Activated naive CD8-positive, alpha-beta T cell treated with anti-CD3 and anti-CD28 coated beads for 36 hours (primary cell): Measurements from ENCODE around the gene ARMC2. TPM values are rescaled to one million over a fixed set of nuclear protein-coding genes. Genes with fewer than 3 reads are reported as not detected.
"Not testable (repeated sequence)": the region's sequence is repeated elsewhere in the genome, so short reads cannot be mapped to it uniquely, and the experiment has no call there.

Experiments used
- DNase-seq: peaks from one replicate; pipeline ENCODE4 v3.0.0; 2021
- H3K27ac Mint-ChIP-seq: one replicate; pipeline ENCODE4 v1.8.0; 2022; ENCODE audit warnings: mild to moderate bottlenecking, moderate library complexity, mixed read lengths
- H3K27me3 Mint-ChIP-seq: one replicate; pipeline ENCODE4 v1.8.0; 2022; ENCODE audit warnings: mild to moderate bottlenecking, mixed read lengths
- H3K36me3 Mint-ChIP-seq: one replicate; pipeline ENCODE4 v1.8.0; 2021; ENCODE audit warnings: mild to moderate bottlenecking, mixed read lengths
- H3K4me1 Mint-ChIP-seq: one replicate; pipeline ENCODE4 v1.8.0; 2021; ENCODE audit warnings: mixed read lengths
- H3K4me3 Mint-ChIP-seq: one replicate; pipeline ENCODE4 v1.8.0; 2022; ENCODE audit warnings: mild to moderate bottlenecking, moderate library complexity, mixed read lengths
- H3K9me3 Mint-ChIP-seq: one replicate; pipeline ENCODE4 v1.8.0; 2022; ENCODE audit warnings: mixed read lengths
- total RNA-seq, 2 experiments: library from RNA; stranded (reverse); gene quantifications; one replicate each; pipeline ENCODE4 v1.2.3, GENCODE V29; 2021

ARMC2 gene
- total RNA-seq, 2 experiments from 2014 or later = 3.4 to 3.5 TPM

DNA sequence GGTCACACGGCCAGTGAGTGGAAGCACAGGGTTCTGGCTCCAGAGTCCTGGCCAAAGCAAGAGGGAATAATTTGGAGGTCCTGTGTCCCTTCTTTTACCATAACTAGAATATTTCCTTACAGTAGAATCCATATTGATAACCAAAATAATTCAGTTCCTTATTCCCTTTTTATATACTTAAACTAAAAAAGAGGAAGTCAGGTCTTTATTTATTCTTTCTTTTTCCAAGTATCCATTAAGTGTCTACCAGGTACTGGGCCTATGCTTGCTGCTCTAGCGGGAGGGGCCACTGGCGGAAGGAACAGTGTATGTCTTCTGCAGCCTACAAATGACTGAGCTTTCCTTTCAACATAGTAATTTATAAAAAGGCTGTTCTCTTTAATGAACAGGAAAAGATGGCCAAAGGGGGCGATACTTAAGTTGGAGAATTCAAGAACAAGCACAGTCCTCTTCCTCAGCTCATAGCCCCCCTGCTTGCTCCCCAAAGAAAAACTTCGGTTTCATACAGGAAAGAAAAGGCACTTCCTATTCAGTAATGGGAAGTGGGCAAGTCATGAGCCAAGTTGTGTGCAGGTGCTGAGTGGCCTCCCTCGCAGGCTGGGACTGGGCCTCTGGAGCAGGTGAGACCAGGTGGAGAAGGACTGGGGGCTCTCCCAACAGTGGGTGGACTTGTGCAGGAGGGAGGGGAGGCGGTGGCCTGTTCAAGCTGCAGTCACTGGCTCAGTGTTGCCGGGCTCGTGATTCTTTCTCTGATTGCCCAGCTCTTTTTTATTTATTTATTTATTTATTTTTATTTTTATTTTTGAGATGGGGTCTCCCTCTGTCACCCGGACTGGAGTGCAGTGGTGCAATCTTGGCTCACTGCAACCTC lies 110.9 kb downstream of the ARMC2 start:
- Mint-ChIP-seq H3K4me3 (no peak overlapping the region), H3K4me1 (peaks cover 15% of the 10 kb centered on the region), H3K27ac (no peak overlapping the region), H3K27me3 (no peaks in the 10 kb centered on the region), H3K9me3 (no peaks in the 10 kb centered on the region), H3K36me3 (no peaks in the 10 kb centered on the region)
- no peak for DNase-seq

DNA sequence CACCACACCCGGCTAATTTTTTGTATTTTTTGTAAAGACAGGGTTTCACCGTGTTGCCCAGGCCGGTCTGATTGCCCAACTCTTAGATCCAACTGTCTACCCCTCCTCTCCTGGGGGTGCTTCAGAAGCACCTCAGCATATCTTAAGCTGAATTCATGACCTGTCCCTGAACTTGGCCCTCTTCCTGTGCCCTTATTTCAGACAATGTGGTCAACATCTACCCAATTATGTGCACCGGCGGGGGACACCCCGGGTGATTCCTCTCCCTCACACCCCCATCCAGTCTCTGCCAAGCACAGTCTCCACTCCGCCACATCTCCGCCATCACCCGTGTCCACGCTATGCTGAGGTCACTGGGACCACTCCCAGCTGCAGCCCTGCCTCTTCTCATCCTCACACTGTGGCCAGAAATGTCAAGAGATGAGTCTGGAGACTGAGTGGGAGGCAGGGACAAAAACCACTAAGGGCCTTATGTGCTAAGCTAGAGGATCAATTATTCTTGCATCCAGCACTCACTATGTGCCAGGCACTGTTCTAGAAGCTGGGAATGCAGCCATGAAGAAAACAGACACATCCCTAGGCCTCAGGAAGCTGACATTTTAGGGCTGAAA lies 111.9 kb downstream of the ARMC2 start:
- no peak overlapping the region for H3K27ac Mint-ChIP-seq
- no peak for DNase-seq
- H3K27me3 Mint-ChIP-seq = no peaks in the 10 kb centered on the region
- no peaks in the 10 kb centered on the region for H3K36me3 Mint-ChIP-seq
- H3K4me3 Mint-ChIP-seq = no peak overlapping the region
- H3K9me3 Mint-ChIP-seq = no peaks in the 10 kb centered on the region
- H3K4me1 Mint-ChIP-seq = peaks cover 13% of the 10 kb centered on the region

DNA sequence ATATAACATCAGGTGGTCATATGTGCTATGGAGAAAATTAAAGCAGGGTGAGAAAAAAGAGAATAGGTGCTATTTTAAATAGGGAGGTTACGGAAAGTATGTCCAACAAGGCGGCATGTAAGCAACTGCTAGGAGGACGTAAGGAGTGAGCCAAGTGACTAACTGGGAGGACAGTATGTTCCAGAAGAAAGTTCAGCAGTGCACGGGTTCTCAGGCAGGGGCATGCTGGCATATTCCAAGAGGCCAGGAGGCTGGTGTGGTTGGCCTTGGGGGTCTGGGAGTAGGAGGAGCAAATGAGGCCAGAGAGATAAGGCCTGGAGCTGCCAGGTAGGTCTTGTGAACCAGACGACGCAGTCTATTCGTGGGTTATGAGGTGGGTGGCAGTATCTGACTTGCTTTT lies 112.4 kb downstream of the ARMC2 start:
- DNase-seq = no peak
- Mint-ChIP-seq H3K9me3 (no peaks in the 10 kb centered on the region), H3K27me3 (no peaks in the 10 kb centered on the region), H3K27ac (no peak overlapping the region), H3K36me3 (no peaks in the 10 kb centered on the region), H3K4me3 (no peak overlapping the region), H3K4me1 (peaks cover 8% of the 10 kb centered on the region)

DNA sequence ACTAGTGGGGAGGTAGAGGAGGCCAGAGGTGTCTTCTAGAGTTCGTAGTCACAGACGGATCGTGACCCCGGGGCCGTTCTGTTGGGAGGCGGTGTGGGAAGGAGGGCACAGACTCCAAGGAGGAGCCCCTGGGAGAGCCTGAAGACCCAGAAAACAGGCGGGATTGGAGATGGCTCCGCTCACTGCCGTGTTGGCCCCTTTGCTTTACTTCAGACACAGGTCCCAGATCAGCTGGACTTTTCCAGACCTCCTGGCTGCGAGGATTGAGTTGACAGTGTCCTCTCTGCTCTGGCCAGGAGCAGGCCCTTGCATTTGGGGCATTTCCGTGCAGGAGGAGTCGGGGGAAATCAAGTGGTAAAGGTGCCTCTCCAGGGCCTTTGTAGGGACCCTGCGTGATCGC lies 112.9 kb downstream of the ARMC2 start:
- Mint-ChIP-seq H3K36me3 (no peaks in the 10 kb centered on the region), H3K27ac (no peak overlapping the region), H3K9me3 (no peaks in the 10 kb centered on the region), H3K27me3 (no peaks in the 10 kb centered on the region), H3K4me1 (peaks cover 7% of the 10 kb centered on the region), H3K4me3 (no peak overlapping the region)
- no peak for DNase-seq

DNA sequence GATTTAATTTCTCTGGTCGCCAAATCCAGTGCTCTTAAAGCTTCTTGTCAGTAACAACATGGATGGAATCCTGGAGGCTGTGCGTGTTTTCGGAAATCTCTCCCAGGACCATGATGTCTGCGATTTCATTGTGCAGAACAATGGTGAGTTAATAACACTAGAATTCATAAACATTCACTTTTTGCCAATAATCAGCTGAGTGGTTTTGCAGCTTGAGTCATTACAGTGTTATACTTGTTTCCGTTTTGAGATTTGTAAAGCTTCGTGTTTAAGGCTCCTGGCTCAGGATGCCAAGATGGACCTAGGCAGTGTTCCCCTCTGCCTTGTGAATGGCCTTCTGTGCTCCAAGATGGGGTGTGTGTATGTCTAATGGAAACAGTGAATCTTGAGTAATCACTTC lies 113.8 kb downstream of the ARMC2 start:
- no peaks in the 10 kb centered on the region for H3K36me3 Mint-ChIP-seq
- H3K9me3 Mint-ChIP-seq = no peaks in the 10 kb centered on the region
- no peak overlapping the region for H3K27ac Mint-ChIP-seq
- no peak overlapping the region for H3K4me3 Mint-ChIP-seq
- DNase-seq = no peak
- peaks cover 8% of the 10 kb centered on the region for H3K4me1 Mint-ChIP-seq
- H3K27me3 Mint-ChIP-seq = no peaks in the 10 kb centered on the region

DNA sequence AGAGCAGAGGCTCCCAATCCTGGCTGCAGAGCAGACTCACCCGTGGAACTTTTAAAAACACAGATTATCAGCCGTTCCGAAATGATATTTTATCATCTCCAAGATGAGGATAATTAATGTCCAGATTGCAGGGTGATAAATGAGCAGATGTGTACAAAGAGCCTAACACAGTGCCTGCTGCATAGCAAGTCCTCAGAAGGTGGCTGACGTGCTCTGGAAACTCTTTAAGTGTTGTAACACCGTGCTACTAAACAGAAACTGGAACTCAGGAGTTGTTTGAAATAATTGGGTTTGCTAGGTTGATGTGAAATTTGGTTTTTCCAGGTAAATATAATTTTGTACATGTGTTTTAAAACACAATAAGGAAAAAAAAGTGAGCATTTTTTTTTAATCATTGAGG lies 118.0 kb downstream of the ARMC2 start:
- Mint-ChIP-seq H3K4me1 (peaks cover 4% of the 10 kb centered on the region), H3K27ac (no peak overlapping the region), H3K4me3 (no peak overlapping the region), H3K36me3 (no peaks in the 10 kb centered on the region), H3K9me3 (no peaks in the 10 kb centered on the region), H3K27me3 (no peaks in the 10 kb centered on the region)
- no peak for DNase-seq

DNA sequence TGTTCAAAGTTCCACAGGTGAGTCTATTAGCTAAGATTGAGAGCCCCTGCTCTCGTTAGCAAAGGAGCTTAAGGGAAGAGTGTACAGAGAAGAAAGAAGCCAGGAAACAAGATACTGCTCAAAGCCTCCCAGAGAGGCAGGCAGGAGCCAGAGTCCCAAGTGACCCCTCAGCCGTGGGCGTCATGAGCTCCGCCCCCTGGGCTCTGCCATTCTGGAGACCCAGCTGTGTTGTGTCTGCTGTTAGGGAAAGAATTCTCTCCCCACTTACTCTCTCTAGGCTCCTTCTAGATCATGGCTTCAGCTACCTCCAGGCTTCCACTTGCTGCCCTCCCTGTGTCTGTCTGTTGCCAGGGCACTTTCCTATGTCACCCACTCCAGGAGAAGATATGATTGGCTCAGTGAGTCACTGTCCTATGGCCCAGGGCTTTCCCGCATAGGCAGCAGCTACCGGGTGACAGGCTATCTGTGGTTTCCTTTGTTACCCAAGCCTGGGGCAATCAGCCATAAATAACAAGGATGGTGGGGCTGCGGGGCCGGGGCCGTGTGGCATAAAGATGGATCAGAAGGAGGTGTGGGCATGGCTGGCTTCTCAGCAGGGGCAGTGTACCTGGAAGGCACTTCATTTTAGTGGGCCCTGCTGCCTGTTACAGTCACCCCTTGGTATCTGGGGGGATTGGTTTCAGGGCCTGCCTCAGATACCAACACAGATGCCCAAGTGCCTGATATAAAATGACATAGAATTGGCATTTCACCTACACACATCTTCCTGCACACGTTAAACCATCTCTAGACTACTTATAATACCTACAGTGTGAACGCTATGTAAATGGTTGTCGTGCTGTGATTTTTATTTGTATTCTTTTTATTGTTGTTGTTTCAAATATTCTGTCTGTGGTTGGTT lies 118.9 kb downstream of the ARMC2 start:
- Mint-ChIP-seq H3K9me3 (no peaks in the 10 kb centered on the region), H3K27ac (no peak overlapping the region), H3K4me1 (peaks cover 4% of the 10 kb centered on the region), H3K36me3 (no peaks in the 10 kb centered on the region), H3K4me3 (no peak overlapping the region), H3K27me3 (no peaks in the 10 kb centered on the region)
- peak; percentile 13 for DNase-seq

DNA sequence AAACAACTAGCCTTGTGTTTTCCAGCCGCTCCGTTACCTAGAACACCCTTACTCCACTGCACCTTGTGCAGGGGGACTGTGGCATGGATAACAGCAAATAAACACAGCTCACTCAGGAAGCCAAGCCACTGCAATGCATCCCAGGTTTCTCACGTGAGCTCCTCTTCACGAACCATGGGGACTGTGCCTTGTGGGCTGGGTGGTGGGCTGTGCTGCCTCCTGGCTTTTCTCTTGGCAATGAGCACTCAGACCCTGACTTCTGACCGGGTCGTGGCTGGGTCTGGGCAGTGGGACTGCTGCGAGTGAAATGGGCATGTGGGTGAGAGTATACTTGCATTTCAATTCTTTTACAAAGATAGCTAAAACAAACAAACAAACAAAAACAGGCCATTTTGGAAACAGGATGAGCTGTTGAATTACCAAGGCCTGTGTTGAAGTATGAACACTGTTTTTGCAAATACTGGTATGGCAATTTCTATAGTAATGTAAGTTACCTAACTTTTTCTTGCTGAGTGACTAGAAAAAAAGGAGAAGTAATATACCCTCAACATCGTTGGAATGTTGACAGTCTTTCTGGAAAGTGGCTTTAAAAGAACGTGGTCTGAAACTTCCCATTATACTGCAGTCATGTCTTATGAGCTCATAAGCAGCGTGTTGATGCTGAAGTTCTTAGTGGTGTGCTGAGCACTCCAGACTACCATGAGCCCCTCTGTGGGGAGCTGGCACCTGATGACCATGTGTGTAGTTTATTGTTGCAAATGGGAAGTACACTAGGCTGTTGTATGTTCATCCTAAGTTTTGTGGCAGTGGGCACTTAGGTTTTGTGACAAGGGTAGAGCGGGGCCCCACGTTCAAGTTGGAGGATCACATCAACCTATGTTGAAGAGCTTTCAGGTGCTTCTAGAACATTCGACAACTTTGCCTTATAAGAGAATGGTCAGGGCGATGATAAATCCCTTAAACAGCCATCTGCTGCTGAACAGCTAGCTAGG lies 120.4 kb downstream of the ARMC2 start:
- H3K9me3 Mint-ChIP-seq = no peaks in the 10 kb centered on the region
- no peak for DNase-seq
- H3K4me3 Mint-ChIP-seq = no peak overlapping the region
- no peaks in the 10 kb centered on the region for H3K36me3 Mint-ChIP-seq
- H3K27ac Mint-ChIP-seq = no peak overlapping the region
- H3K27me3 Mint-ChIP-seq = no peaks in the 10 kb centered on the region
- H3K4me1 Mint-ChIP-seq = peaks cover 4% of the 10 kb centered on the region

DNA sequence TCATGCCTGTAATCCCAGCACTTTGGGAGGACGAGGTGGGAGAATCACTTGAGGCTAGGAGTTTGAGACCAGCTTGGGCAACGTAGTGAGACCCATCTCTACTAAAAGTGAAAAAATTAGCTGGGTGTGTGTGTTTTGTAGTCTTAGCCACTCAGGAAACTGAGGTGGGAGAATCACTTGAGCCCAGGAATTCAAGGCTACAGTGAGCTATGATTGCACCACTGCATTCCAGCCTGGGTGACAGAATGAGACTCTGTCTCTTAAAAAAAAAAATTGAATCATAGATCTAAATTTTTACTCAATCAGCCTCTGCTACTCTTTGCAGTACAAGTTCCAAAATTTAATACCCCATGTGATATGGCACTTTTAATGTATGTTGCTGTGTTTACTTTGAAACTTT lies 121.6 kb downstream of the ARMC2 start:
- H3K27ac Mint-ChIP-seq = no peak overlapping the region
- no peaks in the 10 kb centered on the region for H3K36me3 Mint-ChIP-seq
- H3K9me3 Mint-ChIP-seq = no peaks in the 10 kb centered on the region
- no peaks in the 10 kb centered on the region for H3K27me3 Mint-ChIP-seq
- H3K4me3 Mint-ChIP-seq = no peak overlapping the region
- no peak for DNase-seq
- peaks cover 4% of the 10 kb centered on the region for H3K4me1 Mint-ChIP-seq

DNA sequence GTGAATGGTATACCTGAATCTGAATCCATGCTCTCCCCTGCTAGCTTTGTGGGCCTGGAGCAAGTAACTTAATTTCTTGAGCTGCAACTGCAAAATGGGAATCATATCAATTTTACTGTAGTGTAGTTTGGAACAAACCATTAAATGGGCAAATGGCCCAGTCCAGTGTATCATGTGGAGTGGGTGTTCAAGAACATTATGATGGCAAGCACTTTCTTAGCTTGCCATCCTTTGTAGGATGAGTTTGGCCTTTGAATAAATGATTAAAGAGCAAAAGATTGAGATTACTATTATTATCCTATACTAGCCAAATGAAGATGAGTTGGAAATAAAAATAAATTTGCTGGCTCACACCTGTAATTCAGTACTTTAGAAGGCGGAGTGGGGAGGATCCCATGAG lies 126.0 kb downstream of the ARMC2 start:
- Mint-ChIP-seq H3K4me3 (no peak overlapping the region), H3K27me3 (no peaks in the 10 kb centered on the region), H3K36me3 (peaks cover 18% of the 10 kb centered on the region), H3K27ac (no peak overlapping the region), H3K4me1 (no peaks in the 10 kb centered on the region), H3K9me3 (peaks cover 24% of the 10 kb centered on the region)
- no peak for DNase-seq

DNA sequence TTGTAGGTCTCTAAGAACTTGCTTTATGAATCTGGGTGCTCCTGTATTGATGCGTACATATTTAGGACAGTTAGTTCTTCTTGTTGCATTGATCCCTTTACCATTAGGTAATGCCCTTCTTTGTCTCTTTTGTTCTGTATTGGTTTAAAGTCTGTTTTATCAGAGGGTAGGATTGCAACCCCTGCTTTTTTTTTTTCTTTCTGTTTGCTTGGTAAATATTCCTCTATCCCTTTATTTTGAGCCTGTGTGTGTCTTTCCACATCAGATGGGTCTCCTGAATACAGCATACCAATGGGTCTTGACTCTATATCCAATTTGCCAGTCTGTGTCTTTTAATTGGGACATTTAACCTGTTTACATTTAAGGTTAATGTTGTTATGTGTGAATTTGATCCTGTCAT lies 130.4 kb downstream of the ARMC2 start:
- not testable (repeated sequence) for H3K4me3 Mint-ChIP-seq, H3K27ac Mint-ChIP-seq, H3K4me1 Mint-ChIP-seq, H3K27me3 Mint-ChIP-seq, DNase-seq
- Mint-ChIP-seq H3K9me3 (peaks cover 36% of the 10 kb centered on the region), H3K36me3 (peaks cover 28% of the 10 kb centered on the region)

DNA sequence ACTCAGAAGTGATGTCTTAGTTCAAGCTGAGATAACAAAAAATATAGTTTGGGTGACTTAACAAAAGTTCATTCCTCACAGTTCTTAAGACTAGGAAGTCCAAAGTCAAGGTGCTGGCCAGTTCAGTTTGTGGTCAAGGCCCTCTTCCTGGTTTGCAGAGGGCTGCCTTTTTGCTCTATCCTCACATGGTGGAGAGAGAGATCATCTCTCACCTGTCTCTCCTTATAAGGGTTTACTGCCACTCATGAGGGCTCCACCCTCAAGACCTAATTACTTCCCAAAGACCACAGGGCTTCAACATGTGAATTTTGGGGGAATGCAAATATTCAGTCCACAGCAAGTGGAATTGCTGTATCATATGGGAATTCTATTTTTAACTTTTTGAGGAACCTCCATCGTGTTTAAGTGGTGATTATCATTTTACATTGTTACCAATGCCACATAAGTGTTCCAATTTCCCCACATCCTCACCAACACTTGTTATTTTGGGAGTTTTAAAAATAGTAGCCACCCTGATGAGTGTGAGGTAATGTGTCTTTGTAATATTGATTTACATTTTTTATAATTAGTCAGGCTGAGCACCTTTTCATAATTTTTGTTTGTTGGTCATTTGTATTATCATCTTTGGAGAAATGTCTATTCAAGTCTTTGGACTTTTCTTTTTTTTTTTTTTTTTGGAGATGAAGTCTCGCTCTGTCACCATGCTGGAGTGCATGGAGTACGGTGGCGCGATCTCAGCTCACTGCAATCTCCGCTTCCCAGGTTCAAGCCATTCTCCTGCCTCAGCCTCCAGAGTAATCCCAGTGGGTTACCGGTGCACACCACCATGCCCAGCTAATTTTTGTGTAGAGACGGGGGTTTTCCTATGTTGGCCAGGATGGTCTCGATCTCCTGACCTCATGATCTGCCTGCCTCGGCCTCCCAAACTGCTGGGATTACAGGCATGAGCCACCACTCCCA lies 134.2 kb downstream of the ARMC2 start:
- peaks cover 20% of the 10 kb centered on the region for H3K36me3 Mint-ChIP-seq
- H3K4me1 Mint-ChIP-seq = no peaks in the 10 kb centered on the region
- peaks cover 27% of the 10 kb centered on the region for H3K9me3 Mint-ChIP-seq
- H3K27ac Mint-ChIP-seq = no peak overlapping the region
- no peaks in the 10 kb centered on the region for H3K27me3 Mint-ChIP-seq
- no peak overlapping the region for H3K4me3 Mint-ChIP-seq
- DNase-seq = no peak

DNA sequence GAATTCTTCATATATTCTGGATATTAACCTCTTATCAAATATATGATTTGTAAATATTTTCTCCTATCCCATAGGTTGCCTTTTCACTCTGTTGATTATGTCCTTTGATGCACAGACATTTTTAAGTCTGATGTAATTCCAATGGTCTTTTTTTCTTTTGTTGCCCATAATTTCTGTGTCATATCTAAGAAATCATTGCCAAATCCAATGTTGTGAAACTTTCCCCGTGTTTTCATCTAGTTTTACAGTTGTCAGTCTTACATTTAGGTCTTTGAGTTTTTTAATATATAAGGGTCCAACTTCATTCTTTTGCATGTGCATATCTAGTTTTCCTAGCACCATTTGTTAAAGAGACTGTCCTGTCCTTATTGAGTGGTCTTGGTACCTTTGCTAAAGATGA lies 134.9 kb downstream of the ARMC2 start:
- Mint-ChIP-seq H3K27ac (no peak overlapping the region), H3K9me3 (peaks cover 19% of the 10 kb centered on the region), H3K27me3 (no peaks in the 10 kb centered on the region), H3K4me3 (no peak overlapping the region), H3K4me1 (no peaks in the 10 kb centered on the region), H3K36me3 (peaks cover 13% of the 10 kb centered on the region)
- DNase-seq = no peak
